HepG2 (cell line): ENCODE results near the gene GPR137. TPM values are rescaled to one million over a fixed set of nuclear protein-coding genes. Genes with fewer than 3 reads are reported as not detected.

Experiments
- HNF4G ChIP-seq, 2 experiments: sonication (generic) in 1 of 2; formaldehyde crosslinking in 1 of 2; IDR thresholded peaks; 2 replicates each; pipeline versions ENCODE4 v1.4.0 to v1.6.1; 2011 to 2020; ENCODE audit warnings: borderline replicate concordance in 2 of 2, low read depth in 2 of 2, mild to moderate bottlenecking in 2 of 2, low read length in 1 of 2, missing genetic modification reagents in 1 of 2, moderate library complexity in 1 of 2
- MTF1 ChIP-seq: sonication (generic); formaldehyde crosslinking; IDR thresholded peaks from 2 replicates; pipeline ENCODE4 v1.5.0; 2020; ENCODE audit warnings: missing genetic modification reagents
- PPARG ChIP-seq: conservative IDR thresholded peaks from 2 replicates; pipeline ENCODE4 v1.6.1; 2016; ENCODE audit warnings: missing biosample characterization, missing genetic modification reagents
- RERE ChIP-seq: IDR thresholded peaks from 2 replicates; pipeline ENCODE4 v1.6.1; 2016; ENCODE audit warnings: low read depth, missing genetic modification reagents, missing compliant biosample characterization
- SCMH1 ChIP-seq: sonication (generic); formaldehyde crosslinking; IDR thresholded peaks from 2 replicates; pipeline ENCODE4 v1.9.0; 2021; ENCODE audit warnings: missing genetic modification reagents, mild to moderate bottlenecking, borderline replicate concordance
- SMYD3 ChIP-seq: sonication (generic); formaldehyde crosslinking; IDR thresholded peaks from 2 replicates; pipeline ENCODE4 v1.8.1; 2023; ENCODE audit warnings: mild to moderate bottlenecking, missing genetic modification reagents
- polyA plus RNA-seq, 8 experiments: library from polyadenylated mRNA; depleted of rRNA in 3 of 8; stranded (reverse) in 7 of 8; unstranded in 1 of 8; fragments of >200 nt; fragmentation: Illumina TruSeq in 4 of 8; extraction: Trizol in 4 of 8; gene quantifications; 2 replicates each; pipeline versions ENCODE4 v1.2.1 to v1.2.3, GENCODE V29; 2011 to 2016; ENCODE audit warnings: low read depth in 4 of 8, missing spikeins in 1 of 8, mixed read lengths in 1 of 8; ENCODE audit not compliant: insufficient read depth in 1 of 8
- total RNA-seq, 5 experiments: library from RNA; depleted of rRNA; stranded (reverse); fragments of >200 nt; fragmentation: Illumina TruSeq; extraction: Trizol; gene quantifications; 2 replicates each; pipeline ENCODE4 v1.2.3, GENCODE V29; 2016; ENCODE audit warnings: low read depth in 1 of 5
- TF ChIP-seq, protein P1 (sequence below): sonication (generic); formaldehyde crosslinking; IDR thresholded peaks from one replicate; pipeline ENCODE4 v1.5.1; 2020; ENCODE audit warnings: mild to moderate bottlenecking, missing genetic modification reagents; ENCODE audit errors: not compliant biosample characterization
- TF ChIP-seq, protein P2 (sequence below): sonication (generic); formaldehyde crosslinking; IDR thresholded peaks from 2 replicates; pipeline ENCODE4 v1.5.0; 2020; ENCODE audit warnings: missing genetic modification reagents
- TF ChIP-seq, protein P3 (sequence below): sonication (generic); formaldehyde crosslinking; IDR thresholded peaks from 2 replicates; pipeline ENCODE4 v1.4.0; 2020; ENCODE audit warnings: missing genetic modification reagents

The GPR137 gene
- total and polyA plus RNA-seq, 2 of the 13 experiments (the other 11 are each of a cell fraction or from before 2014, with no cell fraction given), result 8.5 to 13.2 TPM

DNA sequence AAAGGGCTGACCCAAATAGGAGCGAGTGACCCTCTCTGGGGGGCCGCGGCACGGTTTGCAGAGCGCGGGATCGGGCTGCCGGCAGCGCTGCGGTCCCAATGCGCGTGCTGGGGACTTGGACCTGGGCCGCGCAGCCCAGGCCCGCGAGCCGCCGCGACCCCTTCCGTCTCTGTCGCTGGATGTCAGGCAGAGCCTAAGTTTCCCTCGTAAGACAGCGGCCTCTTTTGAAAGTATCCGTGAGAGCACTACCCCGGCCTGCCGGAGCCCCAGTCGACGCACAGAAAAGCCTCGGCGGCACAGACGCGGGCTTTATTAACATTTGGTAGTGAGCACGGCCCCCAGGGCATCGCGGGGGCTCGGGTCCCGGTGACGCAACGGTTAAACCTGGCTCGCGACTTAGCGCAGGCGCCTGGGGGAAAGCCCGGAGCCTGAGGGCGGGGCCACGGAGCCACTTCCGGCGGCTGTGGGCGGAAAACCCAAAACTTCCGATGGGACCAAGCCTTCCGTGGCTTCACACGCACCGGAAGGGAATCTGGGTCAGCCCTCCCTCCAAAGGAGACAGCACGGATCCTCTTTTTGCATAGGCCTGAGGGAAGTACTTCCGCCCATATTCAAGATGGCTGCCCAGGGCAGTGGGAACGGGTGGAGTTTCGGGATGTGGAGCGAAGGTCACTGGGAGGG, 16.0 kb upstream of the GPR137 start (continued):
- TF ChIP-seq, protein P1, sequence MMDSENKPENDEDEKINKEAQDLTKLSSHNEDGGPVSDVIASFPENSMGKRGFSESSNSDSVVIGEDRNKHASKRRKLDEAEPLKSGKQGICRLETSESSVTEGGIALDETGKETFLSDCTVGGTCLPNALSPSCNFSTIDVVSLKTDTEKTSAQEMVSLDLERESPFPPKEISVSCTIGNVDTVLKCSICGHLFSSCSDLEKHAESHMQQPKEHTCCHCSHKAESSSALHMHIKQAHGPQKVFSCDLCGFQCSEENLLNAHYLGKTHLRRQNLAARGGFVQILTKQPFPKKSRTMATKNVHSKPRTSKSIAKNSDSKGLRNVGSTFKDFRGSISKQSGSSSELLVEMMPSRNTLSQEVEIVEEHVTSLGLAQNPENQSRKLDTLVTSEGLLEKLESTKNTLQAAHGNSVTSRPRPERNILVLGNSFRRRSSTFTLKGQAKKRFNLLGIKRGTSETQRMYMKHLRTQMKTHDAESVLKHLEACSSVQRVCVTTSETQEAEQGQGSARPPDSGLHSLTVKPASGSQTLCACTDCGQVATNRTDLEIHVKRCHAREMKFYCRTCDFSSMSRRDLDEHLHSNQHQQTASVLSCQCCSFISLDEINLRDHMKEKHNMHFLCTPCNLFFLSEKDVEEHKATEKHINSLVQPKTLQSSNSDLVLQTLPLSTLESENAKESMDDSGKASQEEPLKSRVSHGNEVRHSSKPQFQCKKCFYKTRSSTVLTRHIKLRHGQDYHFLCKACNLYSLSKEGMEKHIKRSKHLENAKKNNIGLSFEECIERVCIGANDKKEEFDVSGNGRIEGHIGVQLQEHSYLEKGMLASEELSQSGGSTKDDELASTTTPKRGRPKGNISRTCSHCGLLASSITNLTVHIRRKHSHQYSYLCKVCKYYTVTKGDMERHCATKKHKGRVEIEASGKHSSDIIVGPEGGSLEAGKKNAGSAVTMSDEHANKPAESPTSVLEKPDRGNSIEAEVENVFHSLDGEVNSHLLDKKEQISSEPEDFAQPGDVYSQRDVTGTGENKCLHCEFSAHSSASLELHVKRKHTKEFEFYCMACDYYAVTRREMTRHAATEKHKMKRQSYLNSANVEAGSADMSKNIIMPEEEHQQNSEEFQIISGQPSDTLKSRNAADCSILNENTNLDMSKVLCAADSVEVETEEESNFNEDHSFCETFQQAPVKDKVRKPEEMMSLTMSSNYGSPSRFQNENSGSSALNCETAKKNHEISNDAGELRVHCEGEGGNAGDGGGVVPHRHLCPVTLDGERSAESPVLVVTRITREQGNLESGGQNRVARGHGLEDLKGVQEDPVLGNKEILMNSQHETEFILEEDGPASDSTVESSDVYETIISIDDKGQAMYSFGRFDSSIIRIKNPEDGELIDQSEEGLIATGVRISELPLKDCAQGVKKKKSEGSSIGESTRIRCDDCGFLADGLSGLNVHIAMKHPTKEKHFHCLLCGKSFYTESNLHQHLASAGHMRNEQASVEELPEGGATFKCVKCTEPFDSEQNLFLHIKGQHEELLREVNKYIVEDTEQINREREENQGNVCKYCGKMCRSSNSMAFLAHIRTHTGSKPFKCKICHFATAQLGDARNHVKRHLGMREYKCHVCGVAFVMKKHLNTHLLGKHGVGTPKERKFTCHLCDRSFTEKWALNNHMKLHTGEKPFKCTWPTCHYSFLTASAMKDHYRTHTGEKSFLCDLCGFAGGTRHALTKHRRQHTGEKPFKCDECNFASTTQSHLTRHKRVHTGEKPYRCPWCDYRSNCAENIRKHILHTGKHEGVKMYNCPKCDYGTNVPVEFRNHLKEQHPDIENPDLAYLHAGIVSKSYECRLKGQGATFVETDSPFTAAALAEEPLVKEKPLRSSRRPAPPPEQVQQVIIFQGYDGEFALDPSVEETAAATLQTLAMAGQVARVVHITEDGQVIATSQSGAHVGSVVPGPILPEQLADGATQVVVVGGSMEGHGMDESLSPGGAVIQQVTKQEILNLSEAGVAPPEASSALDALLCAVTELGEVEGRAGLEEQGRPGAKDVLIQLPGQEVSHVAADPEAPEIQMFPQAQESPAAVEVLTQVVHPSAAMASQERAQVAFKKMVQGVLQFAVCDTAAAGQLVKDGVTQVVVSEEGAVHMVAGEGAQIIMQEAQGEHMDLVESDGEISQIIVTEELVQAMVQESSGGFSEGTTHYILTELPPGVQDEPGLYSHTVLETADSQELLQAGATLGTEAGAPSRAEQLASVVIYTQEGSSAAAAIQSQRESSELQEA (CRISPR knock-in tag), result no peak
- TF ChIP-seq PPARG (CRISPR knock-in tag) (peak; percentile 99), SCMH1 (no peak), MTF1 (CRISPR knock-in tag) (no peak), HNF4G (IDR thresholded peaks at IDR 0.05; ENCODE audit: borderline replicate concordance, low read depth, low read length) (peak; percentile 75), HNF4G (CRISPR knock-in tag; IDR thresholded peaks at IDR 0.05; ENCODE audit: borderline replicate concordance, low read depth) (no peak), SMYD3 (CRISPR knock-in tag) (peak; percentile 21; the same call in 1 of the 2 replicates), RERE (CRISPR knock-in tag) (no peak)
- TF ChIP-seq, protein P2, sequence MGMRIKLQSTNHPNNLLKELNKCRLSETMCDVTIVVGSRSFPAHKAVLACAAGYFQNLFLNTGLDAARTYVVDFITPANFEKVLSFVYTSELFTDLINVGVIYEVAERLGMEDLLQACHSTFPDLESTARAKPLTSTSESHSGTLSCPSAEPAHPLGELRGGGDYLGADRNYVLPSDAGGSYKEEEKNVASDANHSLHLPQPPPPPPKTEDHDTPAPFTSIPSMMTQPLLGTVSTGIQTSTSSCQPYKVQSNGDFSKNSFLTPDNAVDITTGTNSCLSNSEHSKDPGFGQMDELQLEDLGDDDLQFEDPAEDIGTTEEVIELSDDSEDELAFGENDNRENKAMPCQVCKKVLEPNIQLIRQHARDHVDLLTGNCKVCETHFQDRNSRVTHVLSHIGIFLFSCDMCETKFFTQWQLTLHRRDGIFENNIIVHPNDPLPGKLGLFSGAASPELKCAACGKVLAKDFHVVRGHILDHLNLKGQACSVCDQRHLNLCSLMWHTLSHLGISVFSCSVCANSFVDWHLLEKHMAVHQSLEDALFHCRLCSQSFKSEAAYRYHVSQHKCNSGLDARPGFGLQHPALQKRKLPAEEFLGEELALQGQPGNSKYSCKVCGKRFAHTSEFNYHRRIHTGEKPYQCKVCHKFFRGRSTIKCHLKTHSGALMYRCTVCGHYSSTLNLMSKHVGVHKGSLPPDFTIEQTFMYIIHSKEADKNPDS (CRISPR knock-in tag), result no peak; the same call in 1 of the 2 replicates
- TF ChIP-seq, protein P3, sequence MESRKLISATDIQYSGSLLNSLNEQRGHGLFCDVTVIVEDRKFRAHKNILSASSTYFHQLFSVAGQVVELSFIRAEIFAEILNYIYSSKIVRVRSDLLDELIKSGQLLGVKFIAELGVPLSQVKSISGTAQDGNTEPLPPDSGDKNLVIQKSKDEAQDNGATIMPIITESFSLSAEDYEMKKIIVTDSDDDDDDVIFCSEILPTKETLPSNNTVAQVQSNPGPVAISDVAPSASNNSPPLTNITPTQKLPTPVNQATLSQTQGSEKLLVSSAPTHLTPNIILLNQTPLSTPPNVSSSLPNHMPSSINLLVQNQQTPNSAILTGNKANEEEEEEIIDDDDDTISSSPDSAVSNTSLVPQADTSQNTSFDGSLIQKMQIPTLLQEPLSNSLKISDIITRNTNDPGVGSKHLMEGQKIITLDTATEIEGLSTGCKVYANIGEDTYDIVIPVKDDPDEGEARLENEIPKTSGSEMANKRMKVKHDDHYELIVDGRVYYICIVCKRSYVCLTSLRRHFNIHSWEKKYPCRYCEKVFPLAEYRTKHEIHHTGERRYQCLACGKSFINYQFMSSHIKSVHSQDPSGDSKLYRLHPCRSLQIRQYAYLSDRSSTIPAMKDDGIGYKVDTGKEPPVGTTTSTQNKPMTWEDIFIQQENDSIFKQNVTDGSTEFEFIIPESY (CRISPR knock-in tag), result no peak; the same call in 1 of the 2 replicates
